ENCODE measurements around the gene TGFBR3.

TGFBR3 gene

GRCh38 chr1:91706140-91706957 lies 179.6 kb downstream of the TGFBR3 start:
- DNase-seq: no peak

- DNase-seq: no peak
These were observed 181.2 kb downstream of the TGFBR3 start for GRCh38 chr1:91704746-91705145.

- no peak for DNase-seq
These were observed 182.9 kb downstream of the TGFBR3 start for GRCh38 chr1:91703095-91703494.

- DNase-seq: no peak
These were observed 184.5 kb downstream of the TGFBR3 start for GRCh38 chr1:91701472-91701869.

- DNase-seq: no peak
These were observed 185.0 kb downstream of the TGFBR3 start for GRCh38 chr1:91700771-91701471.

- DNase-seq: no peak
These were observed 185.6 kb downstream of the TGFBR3 start for GRCh38 chr1:91700332-91700731.

- DNase-seq: no peak
These were observed 186.5 kb downstream of the TGFBR3 start for GRCh38 chr1:91699339-91699974.

GRCh38 chr1:91697861-91698260 lies 188.1 kb downstream of the TGFBR3 start:
- no peak for DNase-seq

GRCh38 chr1:91697416-91697815 lies 188.5 kb downstream of the TGFBR3 start:
- DNase-seq: no peak

GRCh38 chr1:91696321-91696720 lies 189.6 kb downstream of the TGFBR3 start:
- DNase-seq: no peak

GRCh38 chr1:91693557-91693956 lies 192.4 kb downstream of the TGFBR3 start:
- DNase-seq: no peak

GRCh38 chr1:91691525-91691924 lies 194.4 kb downstream of the TGFBR3 start:
- no peak for DNase-seq

- DNase-seq: no peak
These were observed 196.1 kb downstream of the TGFBR3 start for GRCh38 chr1:91689641-91690481.

GRCh38 chr1:91687452-91687851 lies 198.5 kb downstream of the TGFBR3 start:
- DNase-seq: no peak

GRCh38 chr1:91685994-91686393 lies 200.0 kb downstream of the TGFBR3 start:
- no peak for DNase-seq

- no peak for DNase-seq
These were observed 201.3 kb downstream of the TGFBR3 start for GRCh38 chr1:91684481-91685196.

- no peak for DNase-seq
These were observed 202.4 kb downstream of the TGFBR3 start for GRCh38 chr1:91683598-91683951.

GRCh38 chr1:91682882-91683597 lies 202.9 kb downstream of the TGFBR3 start:
- no peak for DNase-seq

- no peak for DNase-seq
These were observed 205.3 kb downstream of the TGFBR3 start for GRCh38 chr1:91680556-91681155.

GRCh38 chr1:91679446-91679845 lies 206.5 kb downstream of the TGFBR3 start:
- no peak for DNase-seq

- no peak for DNase-seq
These were observed 209.9 kb downstream of the TGFBR3 start for GRCh38 chr1:91676030-91676429.

Data from effector CD8-positive, alpha-beta T cell (primary cell).